Panc1 (cell line): ENCODE measurements around the gene LPIN2. TPM values are rescaled to one million over a fixed set of nuclear protein-coding genes. Genes with fewer than 3 reads are reported as not detected.

Source experiments
- ATAC-seq: fragments of 200-7000 bp; cut with Tn5 transposase; 2 replicates; pipeline ENCODE4 v1.9.1; 2020; ENCODE audit warnings: mild to moderate bottlenecking, moderate library complexity
- Bru-seq: library from RNA; stranded (reverse); fragments of 400-500 nt; gene quantifications from one replicate; lab custom pipeline; 2021; lab: Mats Ljungman, UMichigan
- BruChase-seq, 2 experiments: library from RNA; stranded (reverse); fragments of 400-500 nt; gene quantifications; one replicate each; lab custom pipeline; 2021; lab: Mats Ljungman, UMichigan
- BruUV-seq: library from RNA; stranded (reverse); fragments of 400-500 nt; replicated peaks from 2 replicates; lab custom pipeline; 2021; lab: Mats Ljungman, UMichigan
- CTCF ChIA-PET: fragments of 300-600 bp; sonication (Branson Sonifier 250); formaldehyde crosslinking; loops from one replicate; lab custom pipeline; 2022; ENCODE audit warnings: antibody characterized with exemption; lab: Charles Lee
- POLR2A ChIA-PET: fragments of 300-600 bp; sonication (Branson Sonifier 250); formaldehyde crosslinking; loops from one replicate; lab custom pipeline; 2022; ENCODE audit warnings: antibody characterized with exemption; lab: Charles Lee
- DNase-seq: peaks from one replicate; pipeline ENCODE4 v3.0.0-alpha.2; 2010; ENCODE audit warnings: low read depth, low spot score
- H3K27ac ChIP-seq: 2 replicates; pipeline ENCODE4 v1.5.1; 2011; ENCODE audit warnings: mild to moderate bottlenecking, low read length, inconsistent platforms
- H3K27me3 ChIP-seq: fragments of 200-500 bp; sonication (Bioruptor generic); 2 replicates; pipeline ENCODE4 v1.6.0; 2014; ENCODE audit warnings: low read length, inconsistent platforms; ENCODE audit not compliant: control insufficient read depth, insufficient read depth
- H3K36me3 ChIP-seq: fragments of 200-500 bp; sonication (Bioruptor generic); 2 replicates; pipeline ENCODE4 v1.5.1; 2014; ENCODE audit warnings: inconsistent platforms, mild to moderate bottlenecking, low read length, moderate library complexity; ENCODE audit not compliant: control insufficient read depth, insufficient read depth
- H3K4me1 ChIP-seq: 2 replicates; pipeline ENCODE4 v1.5.1; 2011; ENCODE audit warnings: inconsistent platforms, mild to moderate bottlenecking, low read length, moderate library complexity; ENCODE audit not compliant: control insufficient read depth, insufficient read depth
- H3K4me3 ChIP-seq, 2 experiments: 2 replicates each; pipeline ENCODE4 v1.5.1; 2011 to 2012; ENCODE audit warnings: low read depth in 2 of 2, low read length in 2 of 2, mild to moderate bottlenecking in 2 of 2, inconsistent platforms in 1 of 2, moderate library complexity in 1 of 2
- H3K9me3 ChIP-seq: fragments of 200-500 bp; sonication (Bioruptor generic); 2 replicates; pipeline ENCODE4 v1.5.1; 2014; ENCODE audit warnings: low read depth, mild to moderate bottlenecking, inconsistent platforms, low read length, moderate library complexity; ENCODE audit not compliant: control insufficient read depth, insufficient read depth
- POLR2AphosphoS5 ChIP-seq: IDR thresholded peaks from 2 replicates; pipeline ENCODE4 v1.6.1; 2012; ENCODE audit warnings: mild to moderate bottlenecking, low read depth, low read length, moderate library complexity
- REST ChIP-seq, 2 experiments: IDR thresholded peaks; 2 replicates each; pipeline ENCODE4 v1.6.1; 2011 to 2012; ENCODE audit warnings: low read depth in 2 of 2, control low read depth in 1 of 2, low read length in 1 of 2, mild to moderate bottlenecking in 1 of 2, moderate library complexity in 1 of 2; ENCODE audit not compliant: insufficient read depth in 1 of 2
- SIN3A ChIP-seq: IDR thresholded peaks from 2 replicates; pipeline ENCODE4 v1.6.1; 2012; ENCODE audit warnings: low read depth, mild to moderate bottlenecking, low read length, moderate library complexity, borderline replicate concordance; ENCODE audit not compliant: insufficient read depth
- TCF7L2 ChIP-seq: IDR thresholded peaks from 2 replicates; pipeline ENCODE4 v1.6.1; 2011; ENCODE audit warnings: mild to moderate bottlenecking, low read depth, low read length, inconsistent platforms
- in situ Hi-C: cut with HindIII; loops from 2 replicates; pipeline ENCODE4 v1.10.0; 2016; ENCODE audit warnings: low sequenced_read_pairs, low pct_unique_long_range_greater_than_20kb
- intact Hi-C: fragments of 100-400 bp; cut with micrococcal nuclease; formaldehyde crosslinking; loops from one replicate; pipeline ENCODE4 v1.10.0; 2022; ENCODE audit not compliant: unreplicated experiment
- long read RNA-seq: library from polyadenylated mRNA; unstranded; transcript quantifications from one replicate; pipeline ENCODE4 v2.0.0, GENCODE V29; 2021; ENCODE audit not compliant: unreplicated experiment
- polyA plus RNA-seq: library from polyadenylated mRNA; unstranded; fragments of >200 nt; gene quantifications from one replicate; pipeline ENCODE4 v1.2.1, GENCODE V29; 2012; ENCODE audit warnings: missing spikeins; ENCODE audit not compliant: insufficient read length
- total RNA-seq: library from RNA; stranded (reverse); gene quantifications from one replicate; pipeline ENCODE4 v1.2.1, GENCODE V29; 2021; ENCODE audit not compliant: unreplicated experiment
- TF ChIP-seq, protein P1 (sequence below): fragments of 450-650 bp; IDR thresholded peaks from 2 replicates; pipeline ENCODE4 v1.5.1; 2017; ENCODE audit warnings: mild to moderate bottlenecking

LPIN2 gene
- 38.3 TPM for total RNA-seq
- 18.8 TPM for polyA plus RNA-seq
- Bru-seq, nascent RNA = percentile 90 among the genes with signal in this experiment
- percentile 78 among the genes with signal in this experiment for BruChase-seq, experiment 1, labeled RNA remaining after a 2-hour chase
- BruChase-seq, experiment 2, labeled RNA remaining after a 6-hour chase = percentile 77 among the genes with signal in this experiment
- long read RNA-seq, partial matches to known transcripts = 31 of 38 reads
- long read RNA-seq, other reads (novel, unspliced or antisense) = 7 of 38 reads

- BruUV-seq = no TSS peak
- H3K27me3 ChIP-seq = no peaks in the 10 kb centered on the region
- in situ Hi-C loops = no loop called here
- POLR2A ChIA-PET = no interaction called here
- peak within 1 kb of the TSS; percentile 63 to 81 for H3K4me3 ChIP-seq
- ATAC-seq = peak; percentile 92
- H3K36me3 ChIP-seq = no peaks in the 10 kb centered on the region
- intact Hi-C loops = loop anchor here (5.0 kb wide), 1 partner anchor 234 kb away; the partner anchor contains the start of gene MYL12A
- TF ChIP-seq TCF7L2 = peak; percentile 65
- TF ChIP-seq POLR2AphosphoS5 = peak; percentile 31; the same call in 1 of the 2 replicates
- no peak; the same call in 1 of the 2 replicates for TF ChIP-seq SIN3A
- no peaks in the 10 kb centered on the region for H3K9me3 ChIP-seq
- H3K4me1 ChIP-seq = peaks cover 34% of the 10 kb centered on the region
- DNase-seq = peak; percentile 67
- CTCF ChIA-PET = interaction anchor here (1.9 kb wide), 1 partner anchor 50 kb away, joined by 6 read pairs; no protein-coding TSS in a partner anchor
- H3K27ac ChIP-seq = peak within 1 kb of the TSS; percentile 83
Observed at GRCh38 chr18:3013024-3013804, at the start of gene LPIN2. Gene LPIN2, minus strand, starts transcription at chr18:3013144. Its CDS starts 52,304 bp downstream, at chr18:2960840.

- CTCF ChIA-PET = interaction anchor here (1.4 to 1.8 kb wide), 2 partner anchors 12 to 184 kb away, joined by 3 to 6 read pairs; no protein-coding TSS in a partner anchor
- intact Hi-C loops = loop anchor here (2.0 kb wide), 1 partner anchor 129 kb away; no protein-coding TSS in a partner anchor
Observed at GRCh38 chr18:3061581-3062312, 48.8 kb upstream of the LPIN2 start.

More at GRCh38 chr18:3061581-3062312, 48.8 kb upstream of the LPIN2 start:
- H3K4me3 ChIP-seq = no peak overlapping the region
- POLR2A ChIA-PET = interaction anchor here (0.6 kb wide), 1 partner anchor 102 kb away, joined by 7 read pairs; no protein-coding TSS in a partner anchor
- H3K9me3 ChIP-seq = no peaks in the 10 kb centered on the region
- no TSS peak for BruUV-seq
- no peaks in the 10 kb centered on the region for H3K27me3 ChIP-seq
- H3K4me1 ChIP-seq = peaks cover 38% of the 10 kb centered on the region
- H3K27ac ChIP-seq = peak overlapping the region; percentile 65
- ATAC-seq (no peak), DNase-seq (no peak)
- no peaks in the 10 kb centered on the region for H3K36me3 ChIP-seq
- in situ Hi-C loops = no loop called here
- TF ChIP-seq SIN3A (no peak), REST (IDR thresholded peaks at IDR 0.05; ENCODE audit: insufficient read depth in 1 of 2, low read depth in 2 of 2, low read length in 1 of 2) (no peak), POLR2AphosphoS5 (no peak), TCF7L2 (no peak)
- TF ChIP-seq, protein P1, sequence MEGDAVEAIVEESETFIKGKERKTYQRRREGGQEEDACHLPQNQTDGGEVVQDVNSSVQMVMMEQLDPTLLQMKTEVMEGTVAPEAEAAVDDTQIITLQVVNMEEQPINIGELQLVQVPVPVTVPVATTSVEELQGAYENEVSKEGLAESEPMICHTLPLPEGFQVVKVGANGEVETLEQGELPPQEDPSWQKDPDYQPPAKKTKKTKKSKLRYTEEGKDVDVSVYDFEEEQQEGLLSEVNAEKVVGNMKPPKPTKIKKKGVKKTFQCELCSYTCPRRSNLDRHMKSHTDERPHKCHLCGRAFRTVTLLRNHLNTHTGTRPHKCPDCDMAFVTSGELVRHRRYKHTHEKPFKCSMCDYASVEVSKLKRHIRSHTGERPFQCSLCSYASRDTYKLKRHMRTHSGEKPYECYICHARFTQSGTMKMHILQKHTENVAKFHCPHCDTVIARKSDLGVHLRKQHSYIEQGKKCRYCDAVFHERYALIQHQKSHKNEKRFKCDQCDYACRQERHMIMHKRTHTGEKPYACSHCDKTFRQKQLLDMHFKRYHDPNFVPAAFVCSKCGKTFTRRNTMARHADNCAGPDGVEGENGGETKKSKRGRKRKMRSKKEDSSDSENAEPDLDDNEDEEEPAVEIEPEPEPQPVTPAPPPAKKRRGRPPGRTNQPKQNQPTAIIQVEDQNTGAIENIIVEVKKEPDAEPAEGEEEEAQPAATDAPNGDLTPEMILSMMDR = no peak
